ENCODE data around the gene TEKT2.

DNA sequence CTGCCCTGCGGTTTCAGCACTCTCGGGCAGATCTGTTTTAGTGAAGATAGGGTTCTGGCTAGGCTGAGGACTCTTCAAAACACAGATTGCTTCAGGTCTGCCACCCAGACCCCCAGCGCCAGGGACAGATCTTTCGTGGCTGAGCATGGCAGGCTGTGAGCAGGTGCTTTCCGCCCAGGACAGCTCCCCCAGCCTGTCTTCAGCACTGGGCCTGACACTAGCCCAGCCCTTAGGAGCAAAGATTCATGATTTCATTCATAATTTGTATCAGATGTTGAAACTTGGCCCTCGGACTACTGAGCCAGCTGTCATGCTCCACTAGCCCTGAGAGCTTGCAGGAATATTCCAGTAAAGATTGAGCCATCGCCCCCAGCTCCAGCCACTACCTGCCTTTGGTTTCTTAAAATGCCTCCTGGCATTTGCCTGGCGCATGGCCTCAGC, 10.7 kb downstream of the TEKT2 start:
- TF ChIP-seq, protein P1, sequence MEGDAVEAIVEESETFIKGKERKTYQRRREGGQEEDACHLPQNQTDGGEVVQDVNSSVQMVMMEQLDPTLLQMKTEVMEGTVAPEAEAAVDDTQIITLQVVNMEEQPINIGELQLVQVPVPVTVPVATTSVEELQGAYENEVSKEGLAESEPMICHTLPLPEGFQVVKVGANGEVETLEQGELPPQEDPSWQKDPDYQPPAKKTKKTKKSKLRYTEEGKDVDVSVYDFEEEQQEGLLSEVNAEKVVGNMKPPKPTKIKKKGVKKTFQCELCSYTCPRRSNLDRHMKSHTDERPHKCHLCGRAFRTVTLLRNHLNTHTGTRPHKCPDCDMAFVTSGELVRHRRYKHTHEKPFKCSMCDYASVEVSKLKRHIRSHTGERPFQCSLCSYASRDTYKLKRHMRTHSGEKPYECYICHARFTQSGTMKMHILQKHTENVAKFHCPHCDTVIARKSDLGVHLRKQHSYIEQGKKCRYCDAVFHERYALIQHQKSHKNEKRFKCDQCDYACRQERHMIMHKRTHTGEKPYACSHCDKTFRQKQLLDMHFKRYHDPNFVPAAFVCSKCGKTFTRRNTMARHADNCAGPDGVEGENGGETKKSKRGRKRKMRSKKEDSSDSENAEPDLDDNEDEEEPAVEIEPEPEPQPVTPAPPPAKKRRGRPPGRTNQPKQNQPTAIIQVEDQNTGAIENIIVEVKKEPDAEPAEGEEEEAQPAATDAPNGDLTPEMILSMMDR (IDR thresholded peaks at IDR 0.05; ENCODE audit: extremely low read depth in 1 of 2, insufficient read depth in 1 of 2, low read depth in 1 of 2, low read length in 2 of 2): no peak
- TF ChIP-seq EZH2 (IDR thresholded peaks at IDR 0.05; ENCODE audit: borderline replicate concordance, low read depth, low read length, severe bottlenecking) (no peak), POLR2AphosphoS5 (IDR thresholded peaks at IDR 0.05; ENCODE audit: insufficient read depth, low read depth, low read length) (no peak), POLR2A (IDR thresholded peaks at IDR 0.05; ENCODE audit: low read depth, low read length) (no peak), GATA2 (IDR thresholded peaks at IDR 0.05; ENCODE audit: insufficient read depth, insufficient read length, low read depth, low read length) (no peak)
- TF ChIP-seq, protein P2, sequence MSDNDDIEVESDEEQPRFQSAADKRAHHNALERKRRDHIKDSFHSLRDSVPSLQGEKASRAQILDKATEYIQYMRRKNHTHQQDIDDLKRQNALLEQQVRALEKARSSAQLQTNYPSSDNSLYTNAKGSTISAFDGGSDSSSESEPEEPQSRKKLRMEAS (IDR thresholded peaks at IDR 0.05; ENCODE audit: insufficient read depth, insufficient read length): no peak
